Measurements from ENCODE around the gene ACP2. TPM values are rescaled to one million over a fixed set of nuclear protein-coding genes. Genes with fewer than 3 reads are reported as not detected.

Gene ACP2
- total and polyA plus RNA-seq, 4 donors = 40.3 to 94.4 (median 79.3) TPM

- Histone ChIP-seq H3K36me3 (ENCODE audit: control insufficient read depth in 4 of 4, insufficient read depth in 3 of 4, low read depth in 1 of 4, low read length in 3 of 4) (peaks cover 0 to 9% (median 4%) of the 10 kb centered on the region in 4 donors), H3K4me3 (ENCODE audit: low read depth in 1 of 3, low read length in 3 of 3) (peak within 1 kb of the TSS; percentile 78 to 88 (median 79)), H3K27ac (ENCODE audit: low read depth in 1 of 2, low read length in 2 of 2) (peak within 1 kb of the TSS; percentile 88 to 97), H3K9ac (ENCODE audit: low read depth in 1 of 2, low read length in 2 of 2) (peak within 1 kb of the TSS in 1 of 2 donors; percentile 78), H3K9me3 (ENCODE audit: control insufficient read depth in 4 of 4, low read length in 3 of 4) (no peaks in the 10 kb centered on the region), H3K4me1 (ENCODE audit: control insufficient read depth in 4 of 4, insufficient read depth in 4 of 4, low read length in 3 of 4) (peaks cover 0 to 28% (median 20%) of the 10 kb centered on the region in 4 donors), H3K27me3 (ENCODE audit: control insufficient read depth in 4 of 4, insufficient read depth in 4 of 4, low read length in 3 of 4) (no peaks in the 10 kb centered on the region)
- 1% methylated on average over 57 of the region's 57 CpGs for WGBS
- peak; percentile 88 for DNase-seq (ENCODE audit: low spot score)
- TF ChIP-seq HNF4G (IDR thresholded peaks at IDR 0.05) = no peak
- TF ChIP-seq CTCF (IDR thresholded peaks at IDR 0.05; ENCODE audit: low read depth, low read length, missing input control) = no peak
- TF ChIP-seq TAF1 (conservative IDR thresholded peaks at IDR 0.05) = no peak
- TF ChIP-seq NR2F2 (IDR thresholded peaks at IDR 0.05) = no peak
- TF ChIP-seq GABPA (IDR thresholded peaks at IDR 0.05 in 1 of 2, conservative IDR thresholded peaks at IDR 0.05 in 1 of 2) = no peak
- TF ChIP-seq MAX (IDR thresholded peaks at IDR 0.05) = no peak
- no peak for TF ChIP-seq ATF3 (IDR thresholded peaks at IDR 0.05)
- no peak for TF ChIP-seq RXRA (IDR thresholded peaks at IDR 0.05)
- TF ChIP-seq EGR1 (IDR thresholded peaks at IDR 0.05; ENCODE audit: low read depth in 2 of 2) = no peak
- TF ChIP-seq YY1 (IDR thresholded peaks at IDR 0.05) = no peak
- TF ChIP-seq FOXA2 (IDR thresholded peaks at IDR 0.05) = no peak
- TF ChIP-seq RAD21 (IDR thresholded peaks at IDR 0.05) = no peak
- TF ChIP-seq JUND (IDR thresholded peaks at IDR 0.05) = no peak
- no peak for TF ChIP-seq FOXA1 (IDR thresholded peaks at IDR 0.05)
- no peak for TF ChIP-seq REST (IDR thresholded peaks at IDR 0.05)
- TF ChIP-seq SP1 (IDR thresholded peaks at IDR 0.05) = no peak
Observed at GRCh38 chr11:47269829-47270305, 21.3 kb upstream of the ACP2 start, which contains the start of gene MADD. Gene MADD, plus strand, starts transcription at chr11:47270133.

GRCh38 chr11:47269002-47269828 is 20.6 kb upstream of the ACP2 start:
- WGBS = 4% methylated on average over 52 of the region's 52 CpGs
- Histone ChIP-seq H3K27me3 (ENCODE audit: control insufficient read depth in 4 of 4, insufficient read depth in 4 of 4, low read length in 3 of 4) (no peaks in the 10 kb centered on the region), H3K36me3 (ENCODE audit: control insufficient read depth in 4 of 4, insufficient read depth in 3 of 4, low read depth in 1 of 4, low read length in 3 of 4) (peaks cover 0 to 4% (median under 1%) of the 10 kb centered on the region in 4 donors), H3K9me3 (ENCODE audit: control insufficient read depth in 4 of 4, low read length in 3 of 4) (no peaks in the 10 kb centered on the region), H3K4me3 (ENCODE audit: low read depth in 1 of 3, low read length in 3 of 3) (peak overlapping the region; percentile 78 to 88 (median 79)), H3K9ac (ENCODE audit: low read depth in 1 of 2, low read length in 2 of 2) (peak overlapping the region in 1 of 2 donors; percentile 78), H3K4me1 (ENCODE audit: control insufficient read depth in 4 of 4, insufficient read depth in 4 of 4, low read length in 3 of 4) (peaks cover 0 to 28% (median 20%) of the 10 kb centered on the region in 4 donors), H3K27ac (ENCODE audit: low read depth in 1 of 2, low read length in 2 of 2) (peak overlapping the region; percentile 88 to 97)
- TF ChIP-seq HNF4A (conservative IDR thresholded peaks at IDR 0.05) = no peak
- TF ChIP-seq SP1 (IDR thresholded peaks at IDR 0.05) = peak; percentile 13
- no peak for TF ChIP-seq MAX (IDR thresholded peaks at IDR 0.05)
- peak in 1 of 2 donors; percentile 19 for TF ChIP-seq RAD21 (IDR thresholded peaks at IDR 0.05)
- TF ChIP-seq GABPA (IDR thresholded peaks at IDR 0.05 in 1 of 2, conservative IDR thresholded peaks at IDR 0.05 in 1 of 2) = peak in 1 of 2 donors; percentile 34
- TF ChIP-seq REST (IDR thresholded peaks at IDR 0.05) = no peak
- peak; percentile 53 for TF ChIP-seq YY1 (IDR thresholded peaks at IDR 0.05)
- no peak for TF ChIP-seq ATF3 (IDR thresholded peaks at IDR 0.05)
- peak; percentile 85 for DNase-seq (ENCODE audit: low spot score)
